Rectal smooth muscle tissue (tissue), 1 donor: ENCODE results near the gene FAM240A.

Experiments used
- H3K27ac ChIP-seq: one replicate; pipeline ENCODE4 v1.7.0; 2013; ENCODE audit warnings: low read depth, low read length, inconsistent platforms
- H3K27me3 ChIP-seq: one replicate; pipeline ENCODE4 v1.7.0; 2013; ENCODE audit warnings: low read length; ENCODE audit not compliant: control insufficient read depth, insufficient read depth
- H3K36me3 ChIP-seq: one replicate; pipeline ENCODE4 v1.7.0; 2013; ENCODE audit warnings: low read length; ENCODE audit not compliant: control insufficient read depth, insufficient read depth
- H3K4me1 ChIP-seq: one replicate; pipeline ENCODE4 v1.7.0; 2013; ENCODE audit warnings: low read length; ENCODE audit not compliant: control insufficient read depth, insufficient read depth
- H3K4me3 ChIP-seq: one replicate; pipeline ENCODE4 v1.7.0; 2013; ENCODE audit warnings: low read length
- H3K9ac ChIP-seq: one replicate; pipeline ENCODE4 v1.7.0; 2013; ENCODE audit warnings: low read length

Gene FAM240A

GRCh38 chr3:46619845-46620778 lies 7.8 kb downstream of the FAM240A start:
- H3K9ac ChIP-seq = no peak overlapping the region
- no peak overlapping the region for H3K4me3 ChIP-seq
- H3K27me3 ChIP-seq = no peaks in the 10 kb centered on the region
- no peaks in the 10 kb centered on the region for H3K4me1 ChIP-seq
- no peak overlapping the region for H3K27ac ChIP-seq
- H3K36me3 ChIP-seq = no peaks in the 10 kb centered on the region

DNA sequence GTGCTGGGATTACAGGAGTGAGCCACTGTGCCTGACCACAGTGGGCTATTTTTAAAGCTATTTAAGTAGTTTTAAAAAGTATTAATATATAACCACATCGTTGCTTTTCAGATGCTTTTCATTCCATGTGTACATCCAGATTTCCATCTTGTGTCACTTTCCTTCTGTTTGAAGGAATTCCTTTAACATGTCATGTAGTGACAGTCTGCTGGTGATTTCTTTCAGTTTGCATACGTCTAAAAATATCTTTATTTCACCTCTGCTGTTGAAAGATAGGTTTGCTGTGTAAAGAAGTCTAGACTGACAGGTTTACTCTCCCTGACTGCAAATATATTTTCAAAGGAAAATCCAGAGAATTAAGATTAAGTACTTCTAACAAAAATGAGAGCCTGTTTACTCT lies 12.2 kb downstream of the FAM240A start:
- H3K36me3 ChIP-seq = no peaks in the 10 kb centered on the region
- no peak overlapping the region for H3K4me3 ChIP-seq
- H3K4me1 ChIP-seq = no peaks in the 10 kb centered on the region
- no peaks in the 10 kb centered on the region for H3K27me3 ChIP-seq
- no peak overlapping the region for H3K27ac ChIP-seq
- no peak overlapping the region for H3K9ac ChIP-seq

- H3K36me3 ChIP-seq = no peaks in the 10 kb centered on the region
- no peak overlapping the region for H3K4me3 ChIP-seq
- H3K9ac ChIP-seq = no peak overlapping the region
- H3K27me3 ChIP-seq = no peaks in the 10 kb centered on the region
- H3K4me1 ChIP-seq = no peaks in the 10 kb centered on the region
- no peak overlapping the region for H3K27ac ChIP-seq
Measured at GRCh38 chr3:46624975-46625490, 12.7 kb downstream of the FAM240A start.

GRCh38 chr3:46626039-46626438 lies 13.7 kb downstream of the FAM240A start:
- Histone ChIP-seq H3K27ac (no peak overlapping the region), H3K36me3 (no peaks in the 10 kb centered on the region), H3K4me3 (no peak overlapping the region), H3K9ac (no peak overlapping the region), H3K4me1 (no peaks in the 10 kb centered on the region), H3K27me3 (no peaks in the 10 kb centered on the region)

DNA sequence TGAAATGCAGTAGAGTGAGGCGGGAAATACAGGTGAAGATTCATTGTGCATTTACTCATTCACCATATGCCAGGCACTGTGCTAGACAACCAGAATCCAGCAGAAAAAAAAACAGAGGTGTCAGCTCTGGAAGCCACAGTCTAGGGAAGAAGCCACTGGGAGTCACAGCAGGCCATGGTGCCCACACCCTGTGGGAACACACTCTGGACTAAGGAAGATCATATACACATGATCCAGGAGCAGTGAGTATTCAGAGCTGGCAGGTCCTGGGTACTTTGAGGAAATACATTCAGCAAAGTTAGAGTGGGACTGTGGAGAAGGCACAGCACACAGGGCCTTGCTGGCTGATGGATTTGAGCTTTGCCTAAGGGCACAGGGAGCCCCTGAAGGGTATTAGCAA lies 14.8 kb downstream of the FAM240A start:
- no peaks in the 10 kb centered on the region for H3K27me3 ChIP-seq
- H3K36me3 ChIP-seq = no peaks in the 10 kb centered on the region

DNA sequence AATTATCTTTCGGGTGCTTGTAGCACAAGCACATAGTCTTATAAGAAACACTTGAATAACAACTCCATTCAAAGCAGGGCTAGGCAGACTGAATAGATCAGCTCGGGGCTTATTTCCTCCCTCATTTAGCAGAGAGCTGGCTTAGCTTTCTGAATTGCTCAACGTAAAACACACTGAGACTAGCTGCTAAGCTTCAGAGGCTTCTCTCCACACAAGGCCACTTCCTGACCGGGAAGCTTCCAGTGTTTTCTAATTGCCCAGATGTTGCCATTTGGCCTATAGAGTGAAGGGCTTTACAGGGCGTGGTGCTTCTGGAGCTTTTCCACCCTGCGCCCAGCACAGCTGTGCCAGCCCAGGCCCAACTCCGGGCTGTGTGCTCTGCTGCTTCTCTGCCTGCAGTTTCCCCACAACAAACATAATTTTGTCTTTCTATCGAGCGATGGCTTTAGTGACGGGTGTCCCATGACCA lies 16.6 kb downstream of the FAM240A start:
- Histone ChIP-seq H3K4me1 (no peaks in the 10 kb centered on the region), H3K9ac (no peak overlapping the region), H3K36me3 (no peaks in the 10 kb centered on the region), H3K4me3 (no peak overlapping the region), H3K27ac (peak overlapping the region; percentile 35), H3K27me3 (no peaks in the 10 kb centered on the region)

More for the DNA sequence above, 14.8 kb downstream of the FAM240A start:
- Histone ChIP-seq H3K9ac (no peak overlapping the region), H3K27ac (no peak overlapping the region), H3K4me1 (no peaks in the 10 kb centered on the region), H3K4me3 (no peak overlapping the region)

DNA sequence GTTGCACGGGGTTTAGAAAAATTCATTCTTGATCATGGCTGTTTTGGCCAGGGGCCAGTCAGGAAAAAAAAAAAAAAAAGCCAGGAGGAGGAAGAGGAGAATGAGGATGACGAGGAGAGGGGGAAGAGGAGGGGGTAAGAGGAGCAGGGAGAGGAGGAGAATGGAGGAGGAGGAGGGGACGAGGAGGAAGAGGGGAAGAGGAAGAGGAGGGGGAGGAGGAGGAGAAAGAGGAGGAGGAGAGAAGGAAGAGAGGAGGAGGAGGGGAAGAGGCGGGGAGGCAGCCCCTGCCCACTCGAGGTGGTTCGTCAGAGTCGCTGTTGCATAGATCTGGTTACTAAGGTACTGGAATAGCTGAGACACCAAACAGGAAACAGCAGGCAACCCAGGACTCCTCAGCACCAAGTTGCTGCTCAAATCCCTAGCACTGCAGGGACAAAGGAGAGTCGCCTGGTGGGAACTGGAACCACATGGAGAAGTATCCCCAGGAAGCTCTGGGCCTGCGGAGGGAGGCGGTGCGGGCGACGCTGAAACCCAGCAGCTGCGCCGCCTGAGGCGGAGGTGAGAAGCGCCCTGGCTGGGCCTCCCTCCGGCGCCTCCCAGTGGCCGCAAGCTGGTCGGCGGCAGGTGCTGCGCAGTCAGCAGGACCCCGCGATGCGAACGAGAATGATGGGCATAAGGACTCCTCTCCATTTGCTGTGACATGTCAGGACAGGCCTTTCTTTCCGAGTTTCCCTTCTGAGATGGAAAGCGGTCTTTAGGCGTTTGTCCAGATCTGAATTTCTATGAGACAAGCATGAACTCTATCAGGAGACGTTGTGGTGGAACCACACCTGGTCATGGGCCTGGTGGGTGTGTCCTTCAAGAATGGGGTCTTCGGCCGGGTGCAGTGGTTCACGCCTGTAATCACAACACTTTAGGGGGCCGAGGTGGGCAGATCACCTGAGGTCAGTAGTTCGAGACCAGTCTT lies 17.5 kb downstream of the FAM240A start:
- no peak overlapping the region for H3K27ac ChIP-seq
- no peaks in the 10 kb centered on the region for H3K36me3 ChIP-seq
- H3K9ac ChIP-seq = no peak overlapping the region
- no peaks in the 10 kb centered on the region for H3K27me3 ChIP-seq
- H3K4me3 ChIP-seq = peak overlapping the region; percentile 49
- H3K4me1 ChIP-seq = no peaks in the 10 kb centered on the region

GRCh38 chr3:46632792-46633191 lies 20.5 kb downstream of the FAM240A start:
- Histone ChIP-seq H3K36me3 (no peaks in the 10 kb centered on the region), H3K27me3 (no peaks in the 10 kb centered on the region), H3K27ac (no peak overlapping the region), H3K4me1 (no peaks in the 10 kb centered on the region), H3K9ac (no peak overlapping the region), H3K4me3 (no peak overlapping the region)

DNA sequence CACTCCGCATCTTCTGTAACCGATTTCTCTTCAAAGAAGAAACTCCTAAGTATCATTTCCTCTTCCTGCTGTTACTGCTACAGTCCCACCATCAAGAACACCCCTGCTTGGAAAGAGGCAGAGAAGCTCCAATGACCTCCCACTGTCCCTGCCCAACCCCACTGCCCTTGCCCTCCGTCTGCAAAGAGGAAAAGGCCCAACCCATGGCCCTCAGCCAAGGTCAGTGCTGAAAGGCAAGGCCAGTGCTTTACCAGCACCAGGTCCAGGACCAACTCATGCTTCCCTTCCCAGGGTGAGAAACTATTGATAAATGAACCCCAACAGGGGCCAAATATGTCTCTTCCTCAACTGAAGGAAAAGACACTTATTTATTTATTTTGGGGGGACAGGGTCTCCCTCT lies 22.5 kb downstream of the FAM240A start:
- Histone ChIP-seq H3K4me1 (no peaks in the 10 kb centered on the region), H3K9ac (no peak overlapping the region), H3K27ac (no peak overlapping the region), H3K27me3 (no peaks in the 10 kb centered on the region), H3K4me3 (no peak overlapping the region), H3K36me3 (no peaks in the 10 kb centered on the region)

GRCh38 chr3:46639221-46639620 lies 26.9 kb downstream of the FAM240A start:
- H3K4me1 ChIP-seq = no peaks in the 10 kb centered on the region
- no peak overlapping the region for H3K27ac ChIP-seq
- no peaks in the 10 kb centered on the region for H3K36me3 ChIP-seq
- H3K9ac ChIP-seq = no peak overlapping the region
- no peaks in the 10 kb centered on the region for H3K27me3 ChIP-seq
- H3K4me3 ChIP-seq = no peak overlapping the region

GRCh38 chr3:46640927-46641326 lies 28.6 kb downstream of the FAM240A start:
- Histone ChIP-seq H3K27ac (no peak overlapping the region), H3K36me3 (no peaks in the 10 kb centered on the region), H3K9ac (no peak overlapping the region), H3K4me1 (no peaks in the 10 kb centered on the region), H3K27me3 (no peaks in the 10 kb centered on the region), H3K4me3 (no peak overlapping the region)

GRCh38 chr3:46642971-46643370 lies 30.6 kb downstream of the FAM240A start:
- no peaks in the 10 kb centered on the region for H3K36me3 ChIP-seq
- H3K4me3 ChIP-seq = no peak overlapping the region
- H3K9ac ChIP-seq = no peak overlapping the region
- no peaks in the 10 kb centered on the region for H3K4me1 ChIP-seq
- H3K27ac ChIP-seq = no peak overlapping the region
- no peaks in the 10 kb centered on the region for H3K27me3 ChIP-seq
